Measurements from ENCODE around the gene P2RY2.

P2RY2 gene

DNA sequence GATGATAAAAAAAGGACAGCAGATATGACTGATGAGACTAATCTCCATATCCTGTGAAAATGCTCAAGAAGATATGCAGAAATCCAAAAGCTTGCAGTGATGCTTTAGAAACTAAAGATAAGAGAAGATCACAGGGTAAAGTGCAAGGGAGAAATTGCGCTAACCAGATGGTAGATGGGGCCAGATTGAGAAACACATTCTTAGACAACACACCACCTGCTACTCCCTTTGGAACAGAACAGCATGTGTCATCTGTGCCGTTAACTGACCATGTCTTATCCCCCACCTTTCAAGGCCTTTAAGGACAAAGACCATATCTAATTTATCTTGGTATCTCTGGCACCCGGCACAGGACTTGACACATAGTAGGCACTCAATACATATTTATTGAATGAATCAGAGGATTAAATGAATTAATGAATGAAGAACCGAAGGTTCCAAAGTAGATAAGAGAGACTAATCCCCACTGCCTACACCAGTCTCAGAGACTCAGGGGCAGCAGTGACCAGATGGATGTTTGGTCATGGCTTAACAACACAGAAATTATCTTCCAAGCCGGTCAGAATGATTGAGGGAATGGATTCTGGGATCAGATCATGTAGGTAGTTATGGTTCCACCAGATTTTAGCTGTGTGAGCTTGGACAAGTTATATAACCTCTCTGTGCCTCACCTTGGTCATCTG lies 12.3 kb upstream of the P2RY2 start:
- Histone ChIP-seq H3K36me3 (ENCODE audit: control insufficient read depth, insufficient read depth, low read length) (no peaks in the 10 kb centered on the region), H3K4me1 (ENCODE audit: control insufficient read depth, insufficient read depth, low read length, poor library complexity, severe bottlenecking) (peaks cover 4% of the 10 kb centered on the region), H3K27ac (ENCODE audit: low read depth, low read length, severe bottlenecking) (no peak overlapping the region), H3K9me3 (ENCODE audit: control insufficient read depth, low read length) (peaks cover 4% of the 10 kb centered on the region), H3K4me3 (ENCODE audit: extremely low read depth, insufficient read depth, low read length, poor library complexity, severe bottlenecking) (no peak overlapping the region)
- WGBS, 2 experiments (ENCODE audit: insufficient coverage in 2 of 2) = 83% methylated on average over 2 of the region's 5 CpGs; no CpG with 5 or more reads in 1 of the 2 experiments

DNA sequence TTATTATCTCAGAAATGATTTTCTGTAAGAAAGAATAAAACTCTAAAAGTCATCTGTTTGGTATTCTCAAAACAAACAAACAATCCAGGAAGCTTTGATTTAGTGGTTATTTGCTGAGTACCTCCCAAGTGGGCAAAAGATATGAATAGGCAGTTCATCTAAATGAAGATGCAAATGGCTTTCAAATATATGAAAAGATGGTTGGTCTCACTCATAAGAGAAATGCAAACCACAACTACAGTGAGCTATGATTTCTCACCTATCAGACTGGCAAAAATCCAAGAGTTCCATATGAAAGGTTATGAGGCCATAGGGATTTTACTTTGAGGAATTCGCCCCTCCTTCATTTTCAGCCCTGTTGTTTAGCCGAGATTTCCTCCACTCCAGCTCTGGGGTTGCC lies 11.3 kb upstream of the P2RY2 start:
- H3K4me3 ChIP-seq (ENCODE audit: extremely low read depth, insufficient read depth, low read length, poor library complexity, severe bottlenecking) = no peak overlapping the region
- H3K36me3 ChIP-seq (ENCODE audit: control insufficient read depth, insufficient read depth, low read length) = no peaks in the 10 kb centered on the region
- H3K4me1 ChIP-seq (ENCODE audit: control insufficient read depth, insufficient read depth, low read length, poor library complexity, severe bottlenecking) = no peaks in the 10 kb centered on the region
- WGBS, 2 experiments (ENCODE audit: insufficient coverage in 2 of 2) = 90 to 100% methylated on average over 2 of the region's 2 CpGs
- H3K27ac ChIP-seq (ENCODE audit: low read depth, low read length, severe bottlenecking) = no peak overlapping the region
- H3K9me3 ChIP-seq (ENCODE audit: control insufficient read depth, low read length) = peaks cover 4% of the 10 kb centered on the region

DNA sequence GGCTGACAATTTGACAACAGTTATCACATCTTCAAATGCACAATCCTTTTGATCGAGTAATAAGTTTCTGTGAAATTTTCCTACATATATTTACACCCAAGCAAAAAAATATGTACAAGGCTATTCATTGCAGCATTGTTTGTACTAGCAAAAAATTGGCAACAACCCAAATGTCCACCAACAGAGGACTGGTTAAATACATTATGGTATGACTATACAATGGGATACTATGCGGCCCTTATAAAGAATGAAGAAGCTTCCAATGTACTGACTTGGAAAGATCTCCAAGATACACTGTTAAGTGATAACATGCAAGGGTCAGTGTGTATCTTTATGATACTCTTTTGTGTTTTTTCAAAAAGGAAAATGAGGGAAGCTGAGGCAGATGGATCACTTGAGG lies 8.2 kb upstream of the P2RY2 start:
- WGBS, 2 experiments (ENCODE audit: insufficient coverage in 2 of 2) = 100% methylated on average over 1 of the region's 2 CpGs
- Histone ChIP-seq H3K9me3 (ENCODE audit: control insufficient read depth, low read length) (peaks cover 4% of the 10 kb centered on the region), H3K4me3 (ENCODE audit: extremely low read depth, insufficient read depth, low read length, poor library complexity, severe bottlenecking) (no peak overlapping the region), H3K27ac (ENCODE audit: low read depth, low read length, severe bottlenecking) (no peak overlapping the region), H3K36me3 (ENCODE audit: control insufficient read depth, insufficient read depth, low read length) (no peaks in the 10 kb centered on the region), H3K4me1 (ENCODE audit: control insufficient read depth, insufficient read depth, low read length, poor library complexity, severe bottlenecking) (no peaks in the 10 kb centered on the region)

DNA sequence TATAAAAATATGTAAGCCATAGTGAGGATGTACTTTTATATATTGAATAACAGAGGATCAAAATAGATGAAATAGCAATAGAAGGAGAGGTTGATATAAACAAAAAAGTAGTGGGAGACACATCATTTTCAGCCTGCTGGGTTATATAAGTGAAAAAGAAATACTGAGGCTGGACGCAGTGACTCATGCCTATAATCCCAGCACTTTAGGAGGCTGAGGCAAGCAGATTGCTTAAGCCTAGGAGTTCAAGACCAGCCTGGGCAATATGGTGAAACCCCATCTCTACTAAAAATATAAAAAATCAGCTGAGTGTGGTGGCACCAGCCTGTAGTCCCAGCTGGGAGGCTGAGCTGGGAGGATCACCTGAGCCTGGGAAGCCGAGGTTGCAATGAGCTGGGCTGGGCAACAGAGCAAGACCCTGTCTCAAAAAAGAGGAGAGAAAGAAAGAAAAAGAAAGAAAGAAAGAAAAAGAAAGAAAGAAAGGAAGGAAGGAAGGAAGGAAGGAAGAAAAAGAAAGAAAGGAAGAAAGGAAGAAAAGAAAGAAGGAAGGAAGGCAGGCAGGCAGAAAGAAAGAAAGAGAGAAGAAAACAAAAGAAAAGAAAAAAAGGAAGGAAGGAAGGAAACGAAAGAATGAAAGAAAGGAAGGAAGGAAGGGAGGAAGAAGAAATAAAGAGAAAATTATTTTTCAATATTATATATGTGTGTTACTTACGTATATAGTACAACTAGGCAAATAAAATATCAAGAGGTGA lies 7.0 kb upstream of the P2RY2 start:
- 86 to 87% methylated on average over 2 of the region's 4 CpGs for WGBS, 2 experiments (ENCODE audit: insufficient coverage in 2 of 2)
- no peak overlapping the region for H3K27ac ChIP-seq (ENCODE audit: low read depth, low read length, severe bottlenecking)
- H3K4me3 ChIP-seq (ENCODE audit: extremely low read depth, insufficient read depth, low read length, poor library complexity, severe bottlenecking) = no peak overlapping the region
- no peaks in the 10 kb centered on the region for H3K4me1 ChIP-seq (ENCODE audit: control insufficient read depth, insufficient read depth, low read length, poor library complexity, severe bottlenecking)
- H3K9me3 ChIP-seq (ENCODE audit: control insufficient read depth, low read length) = peaks cover 4% of the 10 kb centered on the region
- H3K36me3 ChIP-seq (ENCODE audit: control insufficient read depth, insufficient read depth, low read length) = no peaks in the 10 kb centered on the region

DNA sequence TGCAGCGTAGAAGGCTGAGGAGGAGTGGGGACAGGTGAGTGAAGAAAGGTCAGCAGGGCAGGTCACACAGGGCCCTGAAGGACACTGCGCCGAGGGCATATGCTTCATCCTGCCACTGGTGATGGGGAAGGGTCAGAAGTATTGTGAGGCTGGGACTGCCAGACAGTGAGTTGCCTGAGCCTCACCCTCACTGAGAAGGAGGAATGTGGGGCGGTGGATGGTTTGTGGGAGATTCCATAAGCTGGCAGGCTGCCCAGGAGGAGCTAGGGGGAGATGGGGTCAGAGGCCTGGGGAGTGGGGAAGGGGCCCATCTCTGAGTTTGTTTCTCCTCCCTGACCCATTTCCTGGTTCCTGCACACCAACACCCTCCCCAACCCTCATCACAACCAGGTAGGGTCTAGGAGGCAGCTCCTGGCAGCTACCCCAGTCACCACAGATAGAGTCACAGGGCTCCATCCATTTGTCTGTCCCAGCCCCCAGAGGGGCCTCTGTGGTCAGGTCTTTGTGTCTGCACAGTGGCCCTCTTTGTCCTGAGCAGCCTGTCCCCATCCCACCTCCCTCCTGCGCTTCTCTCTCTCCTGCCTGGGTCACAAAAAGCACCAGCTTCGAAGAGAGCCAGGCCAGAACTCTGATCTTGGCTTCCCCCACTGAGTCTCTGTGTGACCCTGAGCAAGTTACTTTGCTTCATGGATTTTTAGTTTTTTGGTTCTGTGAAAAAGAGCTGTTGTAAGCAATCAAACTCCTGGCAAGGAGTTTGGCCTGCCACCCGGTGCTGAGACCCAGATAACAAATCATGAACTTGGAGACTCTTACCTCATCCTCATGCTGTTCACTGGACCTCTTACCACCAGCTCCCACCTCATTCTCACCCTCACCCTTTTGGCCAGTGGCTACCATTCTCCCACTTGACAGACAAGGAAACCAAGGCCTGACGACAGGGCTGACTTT lies 4.6 kb upstream of the P2RY2 start:
- WGBS, 2 experiments (ENCODE audit: insufficient coverage in 2 of 2) = 87% methylated on average over 5 to 7 of the region's 8 CpGs
- no peaks in the 10 kb centered on the region for H3K36me3 ChIP-seq (ENCODE audit: control insufficient read depth, insufficient read depth, low read length)

GRCh38 chr11:73215191-73216134 lies 2.6 kb upstream of the P2RY2 start:
- Histone ChIP-seq H3K4me1 (ENCODE audit: control insufficient read depth, insufficient read depth, low read length, poor library complexity, severe bottlenecking) (no peaks in the 10 kb centered on the region), H3K9me3 (ENCODE audit: control insufficient read depth, low read length) (no peaks in the 10 kb centered on the region), H3K27ac (ENCODE audit: low read depth, low read length, severe bottlenecking) (no peak overlapping the region), H3K36me3 (ENCODE audit: control insufficient read depth, insufficient read depth, low read length) (no peaks in the 10 kb centered on the region), H3K4me3 (ENCODE audit: extremely low read depth, insufficient read depth, low read length, poor library complexity, severe bottlenecking) (no peak overlapping the region)
- 92 to 93% methylated on average over 3 of the region's 5 CpGs for WGBS, 2 experiments (ENCODE audit: insufficient coverage in 2 of 2)

More for the DNA sequence above, 4.6 kb upstream of the P2RY2 start:
- Histone ChIP-seq H3K27ac (ENCODE audit: low read depth, low read length, severe bottlenecking) (no peak overlapping the region), H3K4me1 (ENCODE audit: control insufficient read depth, insufficient read depth, low read length, poor library complexity, severe bottlenecking) (no peaks in the 10 kb centered on the region), H3K4me3 (ENCODE audit: extremely low read depth, insufficient read depth, low read length, poor library complexity, severe bottlenecking) (no peak overlapping the region), H3K9me3 (ENCODE audit: control insufficient read depth, low read length) (peaks cover 4% of the 10 kb centered on the region)

DNA sequence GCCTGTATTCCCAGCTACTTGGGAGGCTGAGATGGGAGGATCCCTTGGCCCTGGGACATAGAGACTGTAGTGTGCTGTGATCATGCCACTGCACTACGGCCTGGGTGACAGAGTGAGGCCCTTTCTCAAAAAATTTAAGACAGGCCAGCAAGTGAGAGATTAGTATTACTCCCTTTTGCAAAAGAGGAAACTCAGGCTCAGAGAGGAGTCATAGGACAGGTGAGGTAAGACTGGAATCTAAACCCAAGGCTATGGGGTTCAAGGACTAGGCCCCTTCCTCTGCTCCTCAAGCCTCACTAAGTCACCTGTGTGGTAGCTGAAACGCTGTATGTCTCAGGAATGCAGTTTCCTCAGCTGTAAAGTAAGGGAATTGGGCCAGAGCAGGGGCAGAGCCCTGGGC lies 1.6 kb upstream of the P2RY2 start:
- H3K9me3 ChIP-seq (ENCODE audit: control insufficient read depth, low read length) = no peaks in the 10 kb centered on the region
- no peak overlapping the region for H3K27ac ChIP-seq (ENCODE audit: low read depth, low read length, severe bottlenecking)
- WGBS, 2 experiments (ENCODE audit: insufficient coverage in 2 of 2) = 83 to 93% methylated on average over 1 to 2 of the region's 2 CpGs
- no peak overlapping the region for H3K4me3 ChIP-seq (ENCODE audit: extremely low read depth, insufficient read depth, low read length, poor library complexity, severe bottlenecking)
- no peaks in the 10 kb centered on the region for H3K4me1 ChIP-seq (ENCODE audit: control insufficient read depth, insufficient read depth, low read length, poor library complexity, severe bottlenecking)
- H3K36me3 ChIP-seq (ENCODE audit: control insufficient read depth, insufficient read depth, low read length) = no peaks in the 10 kb centered on the region

DNA sequence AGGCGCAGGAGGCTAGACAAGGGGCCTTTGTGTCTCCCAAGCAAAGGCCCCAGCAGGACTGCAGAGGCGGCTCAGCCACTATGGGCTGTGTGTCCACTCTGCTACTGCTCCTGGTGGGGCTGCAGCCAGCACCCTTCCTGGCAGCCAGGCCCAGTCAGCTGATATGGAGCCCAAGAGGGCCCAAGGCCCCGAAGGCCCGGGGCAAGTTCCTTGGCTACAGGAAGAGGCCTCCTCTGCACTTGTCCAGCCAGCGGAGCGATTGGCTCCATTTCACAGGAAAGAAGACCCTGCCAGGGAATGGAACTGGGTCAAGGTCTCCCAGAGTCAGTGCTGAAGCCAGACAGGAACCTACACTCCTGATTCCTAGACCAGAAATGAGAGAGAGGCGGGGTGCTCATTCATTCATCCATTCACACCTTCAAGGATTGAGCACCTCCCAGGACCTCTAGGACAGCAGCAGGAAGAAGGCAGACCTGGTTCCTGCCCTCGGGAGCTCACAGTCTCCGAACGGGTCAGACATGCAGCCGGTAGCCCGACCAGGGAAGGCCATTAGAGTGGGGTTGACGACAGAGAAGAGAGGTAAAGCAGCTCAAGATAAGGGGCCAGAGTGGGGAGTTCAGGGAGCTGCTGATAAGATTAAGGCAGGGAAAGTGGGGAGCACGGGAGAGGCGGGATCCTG lies 811 bp upstream of the P2RY2 start:
- H3K9me3 ChIP-seq (ENCODE audit: control insufficient read depth, low read length) = no peaks in the 10 kb centered on the region
- H3K36me3 ChIP-seq (ENCODE audit: control insufficient read depth, insufficient read depth, low read length) = no peaks in the 10 kb centered on the region
- H3K4me1 ChIP-seq (ENCODE audit: control insufficient read depth, insufficient read depth, low read length, poor library complexity, severe bottlenecking) = no peaks in the 10 kb centered on the region
- H3K27ac ChIP-seq (ENCODE audit: low read depth, low read length, severe bottlenecking) = no peak overlapping the region
- no peak overlapping the region for H3K4me3 ChIP-seq (ENCODE audit: extremely low read depth, insufficient read depth, low read length, poor library complexity, severe bottlenecking)
- WGBS, 2 experiments (ENCODE audit: insufficient coverage in 2 of 2) = 92 to 93% methylated on average over 12 to 13 of the region's 15 CpGs

- H3K36me3 ChIP-seq (ENCODE audit: control insufficient read depth, insufficient read depth, low read length) = no peaks in the 10 kb centered on the region
- peak overlapping the region; percentile 32 for H3K4me3 ChIP-seq (ENCODE audit: extremely low read depth, insufficient read depth, low read length, poor library complexity, severe bottlenecking)
- no peak overlapping the region for H3K27ac ChIP-seq (ENCODE audit: low read depth, low read length, severe bottlenecking)
These were observed 323 bp upstream of the P2RY2 start for GRCh38 chr11:73217810-73218105.

More at GRCh38 chr11:73217810-73218105, 323 bp upstream of the P2RY2 start:
- 42 to 49% methylated on average over 12 to 13 of the region's 14 CpGs for whole genome bisulfite sequencing, 2 experiments (ENCODE audit: insufficient coverage in 2 of 2)
- Histone ChIP-seq H3K4me1 (ENCODE audit: control insufficient read depth, insufficient read depth, low read length, poor library complexity, severe bottlenecking) (no peaks in the 10 kb centered on the region), H3K9me3 (ENCODE audit: control insufficient read depth, low read length) (no peaks in the 10 kb centered on the region)
